Mesenchymal stem cell (in vitro differentiated cells and primary cell): ENCODE data around the gene TSPAN7.

Experiments used
- DNase-seq: peaks from one replicate; pipeline ENCODE4 v3.0.0-alpha.2; 2013
- H2AFZ ChIP-seq: one replicate; pipeline ENCODE4 v1.6.1; 2013; ENCODE audit warnings: low read depth, mild to moderate bottlenecking, control low read depth, inconsistent platforms, low read length, moderate library complexity
- H2AK5ac ChIP-seq: 2 replicates; pipeline ENCODE4 v1.6.1; 2013; ENCODE audit warnings: low read length, moderate library complexity, mild to moderate bottlenecking, inconsistent platforms; ENCODE audit not compliant: severe bottlenecking
- H2BK120ac ChIP-seq: one replicate; pipeline ENCODE4 v1.6.1; 2013; ENCODE audit warnings: low read depth, mild to moderate bottlenecking, inconsistent platforms, low read length, moderate library complexity
- H2BK12ac ChIP-seq, 2 experiments: one replicate each; pipeline ENCODE4 v1.6.1; 2013; ENCODE audit warnings: inconsistent platforms in 2 of 2, low read length in 2 of 2, mild to moderate bottlenecking in 2 of 2, moderate library complexity in 2 of 2, control low read depth in 1 of 2
- H2BK15ac ChIP-seq: one replicate; pipeline ENCODE4 v1.6.1; 2013; ENCODE audit warnings: mild to moderate bottlenecking, low read depth, inconsistent platforms; ENCODE audit not compliant: poor library complexity, severe bottlenecking
- H2BK5ac ChIP-seq: 2 replicates; pipeline ENCODE4 v1.6.1; 2013; ENCODE audit warnings: low read depth, mild to moderate bottlenecking, low read length, control low read depth, inconsistent platforms; ENCODE audit not compliant: poor library complexity, severe bottlenecking
- H3K14ac ChIP-seq, 2 experiments: one replicate each; pipeline ENCODE4 v1.6.1; 2013; ENCODE audit warnings: inconsistent platforms in 2 of 2, low read length in 2 of 2, control low read depth in 1 of 2, mild to moderate bottlenecking in 1 of 2, moderate library complexity in 1 of 2
- H3K18ac ChIP-seq, 2 experiments: one replicate each; pipeline ENCODE4 v1.6.1; 2013; ENCODE audit warnings: inconsistent platforms in 2 of 2, low read length in 2 of 2, control low read depth in 1 of 2, low read depth in 1 of 2, mild to moderate bottlenecking in 1 of 2
- H3K23ac ChIP-seq, 2 experiments: one replicate each; pipeline ENCODE4 v1.6.1; 2013; ENCODE audit warnings: inconsistent platforms in 2 of 2, low read length in 2 of 2, mild to moderate bottlenecking in 2 of 2, moderate library complexity in 2 of 2, control low read depth in 1 of 2
- H3K27ac ChIP-seq: 2 replicates; pipeline ENCODE4 v1.5.1; 2013; ENCODE audit warnings: mild to moderate bottlenecking, moderate library complexity, low read length, control low read depth, inconsistent platforms; ENCODE audit not compliant: poor library complexity, severe bottlenecking
- H3K27me3 ChIP-seq, 2 experiments: 2 replicates each; pipeline versions ENCODE4 v1.6.1 to v1.7.0; 2013; ENCODE audit warnings: low read length in 2 of 2, mild to moderate bottlenecking in 2 of 2, moderate library complexity in 2 of 2, control low read depth in 1 of 2, inconsistent platforms in 1 of 2; ENCODE audit not compliant: control insufficient read depth in 1 of 2, insufficient read depth in 1 of 2
- H3K36me3 ChIP-seq, 2 experiments: 2 replicates each; pipeline versions ENCODE4 v1.6.1 to v1.7.0; 2013; ENCODE audit warnings: low read length in 2 of 2, control low read depth in 1 of 2, inconsistent platforms in 1 of 2, low read depth in 1 of 2, mild to moderate bottlenecking in 1 of 2; ENCODE audit not compliant: insufficient read depth in 2 of 2, control insufficient read depth in 1 of 2
- H3K4ac ChIP-seq, 2 experiments: one replicate each; pipeline ENCODE4 v1.6.1; 2013; ENCODE audit warnings: inconsistent platforms in 2 of 2, low read length in 2 of 2, mild to moderate bottlenecking in 2 of 2, moderate library complexity in 2 of 2, control low read depth in 1 of 2, low read depth in 1 of 2
- H3K4me1 ChIP-seq: 2 replicates; pipeline ENCODE4 v1.6.1; 2013; ENCODE audit warnings: low read depth, low read length, control low read depth; ENCODE audit not compliant: control insufficient read depth, insufficient read depth
- H3K4me2 ChIP-seq: 2 replicates; pipeline ENCODE4 v1.6.1; 2013; ENCODE audit warnings: low read length, mild to moderate bottlenecking, inconsistent platforms; ENCODE audit not compliant: poor library complexity, severe bottlenecking
- H3K4me3 ChIP-seq, 2 experiments: 2 replicates each; pipeline versions ENCODE4 v1.5.1 to v1.7.0; 2013; ENCODE audit warnings: low read length in 2 of 2, mild to moderate bottlenecking in 2 of 2, control low read depth in 1 of 2, low read depth in 1 of 2; ENCODE audit not compliant: insufficient read depth in 1 of 2
- H3K79me1 ChIP-seq: replicated peaks from 2 replicates; pipeline ENCODE4 v1.6.1; 2013; ENCODE audit warnings: mild to moderate bottlenecking, control low read depth, low read length, inconsistent platforms; ENCODE audit not compliant: poor library complexity, severe bottlenecking
- H3K9ac ChIP-seq: 2 replicates; pipeline ENCODE4 v1.7.0; 2013; ENCODE audit warnings: mild to moderate bottlenecking, low read length, moderate library complexity
- H3K9me3 ChIP-seq: 2 replicates; pipeline ENCODE4 v1.7.0; 2013; ENCODE audit warnings: mild to moderate bottlenecking, low read length; ENCODE audit not compliant: control insufficient read depth
- H4K8ac ChIP-seq: one replicate; pipeline ENCODE4 v1.6.1; 2013; ENCODE audit warnings: inconsistent platforms, mild to moderate bottlenecking, low read length, moderate library complexity
- H4K91ac ChIP-seq: one replicate; pipeline ENCODE4 v1.6.1; 2013; ENCODE audit warnings: mild to moderate bottlenecking, low read length, inconsistent platforms
- WGBS: methylation state at CpG from one replicate; pipeline ENCODE4 v1.1.7; 2013; ENCODE audit warnings: mixed read lengths; 5-methylcytosine and 5-hydroxymethylcytosine counted together

The TSPAN7 gene

DNA sequence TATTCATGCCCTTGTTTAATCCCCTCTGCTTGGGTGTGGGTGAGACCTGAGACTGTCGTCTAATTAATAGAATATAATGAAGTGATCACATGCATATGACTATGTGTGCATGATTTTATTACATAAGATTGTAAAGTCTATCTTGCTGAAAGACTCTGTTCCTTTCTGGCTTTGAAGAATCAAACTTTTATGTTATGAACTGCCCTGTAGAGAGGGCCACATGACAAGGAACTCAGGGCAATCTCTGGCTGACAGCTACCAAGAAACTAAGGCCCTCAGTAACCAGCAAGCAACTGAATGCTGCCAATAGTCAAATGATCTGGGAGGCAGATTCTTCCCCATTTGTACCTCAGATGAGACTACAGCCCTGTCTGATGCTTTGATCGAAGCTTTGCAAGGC is 13.5 kb downstream of the TSPAN7 start:
- Histone ChIP-seq H3K9me3 (no peaks in the 10 kb centered on the region), H2BK120ac (no peak overlapping the region), H3K4ac (no peak overlapping the region), H3K36me3 (no peaks in the 10 kb centered on the region), H2AK5ac (no peak overlapping the region), H3K4me3 (no peak overlapping the region), H3K27me3 (peaks cover 0 to 25% of the 10 kb centered on the region in 2 experiments), H3K23ac (no peak overlapping the region), H2BK12ac (no peak overlapping the region), H3K4me1 (no peaks in the 10 kb centered on the region), H3K4me2 (no peak overlapping the region), H3K9ac (no peak overlapping the region), H3K14ac (no peak overlapping the region), H2AFZ (no peak overlapping the region), H3K18ac (no peak overlapping the region), H3K79me1 (no peaks in the 10 kb centered on the region), H2BK15ac (no peak overlapping the region), H4K8ac (no peak overlapping the region), H2BK5ac (no peak overlapping the region), H3K27ac (no peak overlapping the region), H4K91ac (no peak overlapping the region)
- no CpG with 5 or more reads among the region's 2 CpGs for WGBS
- no peak for DNase-seq

DNA sequence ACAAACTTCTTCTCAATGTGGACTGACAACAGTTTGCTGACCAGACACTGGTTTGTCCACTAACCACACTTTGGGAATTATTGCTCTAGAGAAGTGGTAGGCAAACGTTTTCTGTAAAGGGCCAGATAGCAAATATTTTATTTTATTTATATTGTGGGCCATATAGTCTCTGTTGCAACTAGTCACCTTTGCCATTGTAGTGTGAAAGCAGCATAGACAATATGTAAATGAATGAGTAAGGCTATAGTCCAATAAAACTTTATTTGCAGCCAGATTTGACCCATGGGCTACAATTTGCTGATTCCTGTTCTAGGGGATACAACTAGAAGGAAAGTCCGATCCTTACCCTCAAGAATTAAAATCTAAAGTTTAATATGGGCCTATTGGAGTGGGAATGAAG is 14.5 kb downstream of the TSPAN7 start:
- H2AFZ ChIP-seq: no peak overlapping the region
- H3K14ac ChIP-seq: no peak overlapping the region
- no peak overlapping the region for H2BK120ac ChIP-seq
- H3K18ac ChIP-seq: no peak overlapping the region
- no peak for DNase-seq
- peaks cover 0 to 24% of the 10 kb centered on the region in 2 experiments for H3K27me3 ChIP-seq
- no peak overlapping the region for H2AK5ac ChIP-seq
- no peaks in the 10 kb centered on the region for H3K36me3 ChIP-seq
- no peak overlapping the region for H3K27ac ChIP-seq
- H4K91ac ChIP-seq: no peak overlapping the region
- H3K79me1 ChIP-seq: no peaks in the 10 kb centered on the region
- H4K8ac ChIP-seq: no peak overlapping the region
- H2BK5ac ChIP-seq: no peak overlapping the region
- no peak overlapping the region for H3K9ac ChIP-seq
- H2BK15ac ChIP-seq: no peak overlapping the region
- no peaks in the 10 kb centered on the region for H3K4me1 ChIP-seq
- H3K4ac ChIP-seq: no peak overlapping the region
- no peak overlapping the region for H3K4me2 ChIP-seq
- no peak overlapping the region for H3K23ac ChIP-seq
- H3K9me3 ChIP-seq: no peaks in the 10 kb centered on the region
- H3K4me3 ChIP-seq: no peak overlapping the region
- WGBS: no CpG with 5 or more reads among the region's 2 CpGs
- no peak overlapping the region for H2BK12ac ChIP-seq

DNA sequence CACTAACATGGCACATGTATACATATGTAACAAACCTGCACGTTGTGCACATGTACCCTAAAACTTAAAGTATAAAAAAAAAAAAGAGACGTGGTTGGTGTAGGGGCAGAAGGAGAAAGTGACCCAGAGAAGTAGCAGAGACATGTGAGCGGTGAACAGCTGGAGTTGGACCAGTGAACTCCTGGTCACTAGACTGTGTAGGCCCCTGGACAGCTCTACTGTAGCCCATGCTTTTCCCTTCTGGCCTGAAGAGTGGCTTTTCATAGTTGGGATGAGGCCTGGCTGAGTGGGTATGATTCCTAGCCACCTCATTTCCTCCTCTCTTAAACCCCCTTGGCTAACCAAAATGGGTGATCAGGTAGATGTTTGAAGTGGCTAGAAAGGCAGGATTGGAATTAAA is 16.4 kb downstream of the TSPAN7 start:
- Histone ChIP-seq H2BK15ac (no peak overlapping the region), H3K23ac (no peak overlapping the region), H3K18ac (no peak overlapping the region), H3K14ac (no peak overlapping the region), H2BK12ac (no peak overlapping the region), H3K27me3 (peaks cover 0 to 12% of the 10 kb centered on the region in 2 experiments), H3K4me2 (no peak overlapping the region), H2BK120ac (no peak overlapping the region), H3K4me3 (no peak overlapping the region), H4K91ac (no peak overlapping the region), H4K8ac (no peak overlapping the region), H2AFZ (no peak overlapping the region), H3K4ac (no peak overlapping the region), H2AK5ac (no peak overlapping the region), H3K9ac (no peak overlapping the region), H2BK5ac (no peak overlapping the region), H3K79me1 (no peaks in the 10 kb centered on the region), H3K9me3 (no peaks in the 10 kb centered on the region), H3K27ac (no peak overlapping the region), H3K36me3 (no peaks in the 10 kb centered on the region), H3K4me1 (no peaks in the 10 kb centered on the region)
- WGBS: 75% methylated on average over 2 of the region's 3 CpGs
- DNase-seq: no peak

DNA sequence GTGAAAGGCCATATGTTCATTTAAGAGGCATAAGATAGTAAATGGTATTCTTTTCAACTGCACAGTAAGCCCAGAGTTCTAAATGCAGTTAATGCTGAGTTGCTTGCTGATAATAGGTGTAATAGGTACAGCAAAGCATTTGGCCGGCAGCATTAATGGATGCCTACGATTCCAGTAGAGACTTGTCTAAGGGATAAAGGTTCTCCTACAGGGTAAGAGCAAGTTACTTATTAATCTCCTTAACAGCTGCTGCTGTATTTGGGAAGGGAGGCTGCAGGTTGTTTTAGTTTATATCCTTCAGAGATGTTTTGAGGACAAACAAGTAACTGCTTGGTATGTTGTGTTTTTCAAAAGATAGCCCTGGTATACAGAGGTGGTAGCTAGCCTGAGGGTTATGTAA is 16.8 kb downstream of the TSPAN7 start:
- H3K4ac ChIP-seq: no peak overlapping the region
- no peak overlapping the region for H3K9ac ChIP-seq
- H2BK120ac ChIP-seq: no peak overlapping the region
- no peaks in the 10 kb centered on the region for H3K9me3 ChIP-seq
- no peak overlapping the region for H4K8ac ChIP-seq
- no peak overlapping the region for H2BK15ac ChIP-seq
- H3K27ac ChIP-seq: no peak overlapping the region
- H2BK5ac ChIP-seq: no peak overlapping the region
- no peak overlapping the region for H3K23ac ChIP-seq
- H3K4me3 ChIP-seq: no peak overlapping the region
- no peaks in the 10 kb centered on the region for H3K36me3 ChIP-seq
- H3K4me1 ChIP-seq: no peaks in the 10 kb centered on the region
- no peak overlapping the region for H4K91ac ChIP-seq
- no peak overlapping the region for H3K4me2 ChIP-seq
- no peak overlapping the region for H3K14ac ChIP-seq
- H3K27me3 ChIP-seq: peaks cover 0 to 10% of the 10 kb centered on the region in 2 experiments
- no peak overlapping the region for H2AFZ ChIP-seq
- no peak overlapping the region for H2BK12ac ChIP-seq
- DNase-seq: no peak
- no peak overlapping the region for H2AK5ac ChIP-seq
- 78% methylated on average over 1 of the region's 2 CpGs for WGBS
- no peak overlapping the region for H3K18ac ChIP-seq
- H3K79me1 ChIP-seq: no peaks in the 10 kb centered on the region
